ENCODE data around the gene ADAMTS3.

The ADAMTS3 gene

DNA sequence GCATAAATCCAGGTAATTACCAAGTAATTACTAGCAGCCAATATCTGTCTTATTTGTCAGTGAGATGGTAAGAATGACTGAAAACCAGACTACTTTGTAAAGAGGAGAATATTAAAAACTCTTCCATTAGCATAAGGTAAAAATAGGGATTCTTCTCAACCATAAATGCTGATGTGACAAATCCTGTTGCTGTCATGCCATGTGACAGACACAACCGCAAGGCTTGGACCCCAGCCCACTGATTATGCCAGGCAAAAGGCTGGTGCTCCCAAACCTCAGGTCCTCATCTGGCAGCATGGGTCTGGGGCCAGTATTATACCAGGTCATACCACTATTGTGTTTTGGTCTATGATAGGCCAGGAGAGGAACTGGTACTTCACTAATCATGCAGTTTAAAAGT, 181.1 kb downstream of the ADAMTS3 start:
- Mint-ChIP-seq H3K27ac (no peak overlapping the region), H3K27me3 (no peaks in the 10 kb centered on the region), H3K4me1 (no peaks in the 10 kb centered on the region), H3K4me3 (no peak overlapping the region), H3K9me3 (no peaks in the 10 kb centered on the region), H3K36me3 (no peaks in the 10 kb centered on the region)
- ATAC-seq (replicated peaks) (no peak), DNase-seq (no peak)

DNA sequence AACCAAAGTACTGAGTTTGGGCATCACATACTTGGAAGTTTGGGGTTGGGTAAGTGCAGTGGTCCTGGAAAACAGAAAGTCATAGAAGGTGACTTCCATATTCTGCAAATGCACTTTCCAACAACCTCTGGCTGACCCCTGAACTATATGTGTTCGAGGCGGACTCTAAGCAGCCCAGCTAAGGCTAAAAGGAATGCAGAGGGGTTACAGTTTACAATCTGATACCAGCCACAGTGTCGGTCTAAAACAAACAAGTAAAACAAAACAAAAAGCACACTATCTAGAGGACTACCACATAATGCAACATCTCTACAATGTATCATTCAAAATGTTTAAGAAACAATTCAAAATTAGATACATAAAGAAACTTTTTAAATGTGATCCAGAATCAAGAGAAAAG, 185.6 kb downstream of the ADAMTS3 start:
- no peak overlapping the region for H3K27ac Mint-ChIP-seq
- no peak for DNase-seq
- no peak for ATAC-seq (replicated peaks)
- no peak overlapping the region for H3K4me3 Mint-ChIP-seq
- no peaks in the 10 kb centered on the region for H3K4me1 Mint-ChIP-seq
- no peaks in the 10 kb centered on the region for H3K27me3 Mint-ChIP-seq
- H3K9me3 Mint-ChIP-seq, result no peaks in the 10 kb centered on the region
- no peaks in the 10 kb centered on the region for H3K36me3 Mint-ChIP-seq

DNA sequence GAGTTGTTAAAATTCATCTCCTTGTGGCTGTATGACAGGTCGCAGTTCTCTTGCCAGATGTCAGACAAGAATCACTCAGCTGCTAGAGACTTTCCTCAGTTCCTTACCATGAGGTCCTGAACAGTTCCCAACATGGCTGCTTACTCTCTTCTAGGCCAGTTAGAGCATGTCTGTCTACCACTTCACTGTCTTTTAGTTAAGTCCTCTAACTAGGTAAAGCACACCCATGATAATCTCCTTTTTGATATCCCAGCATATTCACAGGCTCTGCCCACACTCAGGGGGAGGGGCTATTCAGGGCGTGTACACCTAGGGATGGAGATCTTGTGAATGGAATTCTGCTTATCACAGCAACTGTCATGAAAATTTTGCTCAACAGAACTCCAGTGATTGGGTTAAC, 190.1 kb downstream of the ADAMTS3 start:
- no peak for DNase-seq
- Mint-ChIP-seq H3K27me3 (no peaks in the 10 kb centered on the region), H3K27ac (no peak overlapping the region), H3K4me1 (no peaks in the 10 kb centered on the region), H3K9me3 (no peaks in the 10 kb centered on the region), H3K36me3 (no peaks in the 10 kb centered on the region), H3K4me3 (no peak overlapping the region)
- ATAC-seq (replicated peaks), result no peak

DNA sequence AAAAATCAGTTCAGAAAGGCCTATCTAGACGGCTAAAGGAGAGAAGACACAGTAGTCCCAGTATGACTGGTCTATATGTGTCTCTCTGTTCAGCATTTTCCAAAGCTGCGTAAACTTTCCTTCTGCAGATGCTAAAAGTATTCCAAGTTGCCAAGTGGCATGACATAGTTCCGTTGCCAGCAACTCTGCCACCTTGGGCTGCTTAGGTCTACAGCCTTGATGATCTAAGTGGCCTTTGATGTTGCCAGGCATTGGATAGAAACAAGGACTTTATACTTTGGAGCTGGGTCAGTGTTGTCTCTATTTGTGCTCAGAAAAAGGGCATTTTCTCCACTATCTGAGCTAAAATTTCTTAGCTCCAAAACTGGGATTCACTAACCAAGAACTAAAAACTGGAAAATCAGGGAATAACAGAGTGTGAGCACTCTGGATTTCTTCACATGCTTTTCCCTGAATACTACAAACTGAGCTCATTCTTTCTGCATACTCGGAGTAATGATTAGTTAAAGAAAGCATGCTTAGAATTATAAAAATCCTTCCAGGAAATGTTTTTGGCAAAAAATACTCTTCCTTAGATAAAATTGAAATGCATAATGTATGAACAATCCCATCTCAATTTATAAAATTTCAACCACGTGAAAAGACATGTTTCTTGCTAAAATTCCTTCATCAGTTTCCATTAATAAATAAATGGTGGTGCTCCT, 191.4 kb downstream of the ADAMTS3 start:
- Mint-ChIP-seq H3K27ac (no peak overlapping the region), H3K4me1 (no peaks in the 10 kb centered on the region), H3K4me3 (no peak overlapping the region), H3K36me3 (no peaks in the 10 kb centered on the region), H3K27me3 (no peaks in the 10 kb centered on the region), H3K9me3 (no peaks in the 10 kb centered on the region)
- DNase-seq (no peak), ATAC-seq (replicated peaks) (no peak)

DNA sequence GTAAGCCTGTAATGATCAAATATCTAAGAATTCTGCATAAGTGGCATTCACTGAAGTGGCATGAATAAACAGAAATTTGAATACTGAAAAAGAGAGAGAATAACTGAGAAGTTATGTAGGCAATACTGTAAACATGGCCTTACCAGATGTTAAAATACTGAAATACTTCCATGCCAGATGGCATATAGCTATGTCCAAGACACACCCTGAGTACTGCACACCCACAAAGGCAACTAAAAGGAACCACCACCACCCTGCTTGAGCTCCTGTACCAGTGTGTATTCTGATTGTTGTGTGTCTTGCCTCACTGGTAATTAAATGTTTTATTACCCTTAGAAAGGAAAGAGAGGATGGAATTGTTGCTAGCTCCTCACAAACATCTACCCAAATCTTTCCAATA, 192.1 kb downstream of the ADAMTS3 start:
- Mint-ChIP-seq H3K27ac (no peak overlapping the region), H3K9me3 (no peaks in the 10 kb centered on the region), H3K4me3 (no peak overlapping the region), H3K4me1 (no peaks in the 10 kb centered on the region), H3K27me3 (no peaks in the 10 kb centered on the region), H3K36me3 (no peaks in the 10 kb centered on the region)
- no peak for DNase-seq
- ATAC-seq (replicated peaks), result no peak

DNA sequence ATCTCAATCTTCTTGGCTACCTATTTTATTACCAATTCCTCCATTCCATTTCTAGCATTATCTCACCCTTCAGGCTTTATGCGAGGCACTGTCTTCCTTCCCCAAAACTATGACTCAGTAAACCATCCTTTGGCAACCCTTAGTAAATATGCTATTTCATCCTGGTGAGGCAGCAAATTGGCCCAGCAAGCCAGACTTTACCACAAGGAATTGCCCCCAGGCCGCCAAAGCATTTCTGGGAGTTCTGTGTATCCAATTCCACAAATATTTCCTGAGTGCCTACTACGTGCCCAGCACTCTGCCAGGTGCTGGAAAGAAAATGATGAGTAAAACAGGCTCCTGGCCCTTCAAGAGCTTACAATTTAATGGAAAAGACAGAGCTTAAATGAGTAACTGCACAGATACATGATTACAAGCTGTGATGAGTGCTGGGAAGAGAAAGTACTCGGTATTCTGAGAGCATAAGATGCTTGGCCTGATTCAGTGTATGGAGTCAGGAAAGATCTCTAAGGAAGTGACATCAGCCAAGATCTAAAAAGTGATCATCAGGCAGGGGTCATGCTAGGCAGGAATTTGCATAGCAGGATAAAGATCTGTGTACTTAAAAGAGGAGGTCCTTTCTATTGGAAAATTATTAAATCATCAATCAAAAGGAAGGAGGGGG, 193.8 kb downstream of the ADAMTS3 start:
- H3K27me3 Mint-ChIP-seq, result no peaks in the 10 kb centered on the region
- no peak for DNase-seq
- H3K9me3 Mint-ChIP-seq, result no peaks in the 10 kb centered on the region
- no peaks in the 10 kb centered on the region for H3K36me3 Mint-ChIP-seq
- ATAC-seq (replicated peaks), result no peak
- no peaks in the 10 kb centered on the region for H3K4me1 Mint-ChIP-seq
- no peak overlapping the region for H3K4me3 Mint-ChIP-seq
- no peak overlapping the region for H3K27ac Mint-ChIP-seq

DNA sequence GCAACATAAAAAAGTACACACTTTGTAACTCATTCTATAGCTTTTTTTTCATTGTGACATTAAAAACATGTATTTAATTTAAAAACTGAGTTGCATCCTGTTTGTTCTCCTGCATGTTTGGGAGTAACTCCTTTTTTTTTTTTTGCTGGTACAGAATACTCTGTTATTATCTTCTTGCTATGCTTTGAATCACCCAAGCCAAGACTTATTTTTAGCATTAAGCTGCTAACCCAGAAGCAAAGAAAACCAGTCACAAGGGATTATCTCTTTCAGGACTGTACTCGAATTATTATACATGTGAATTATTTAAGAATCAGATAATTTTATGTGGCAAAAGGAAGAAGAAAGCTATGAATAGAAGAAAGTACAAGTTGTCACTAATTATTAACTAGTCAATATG, 194.9 kb downstream of the ADAMTS3 start:
- no peaks in the 10 kb centered on the region for H3K36me3 Mint-ChIP-seq
- H3K9me3 Mint-ChIP-seq, result no peaks in the 10 kb centered on the region
- H3K27me3 Mint-ChIP-seq, result no peaks in the 10 kb centered on the region
- no peak for ATAC-seq (replicated peaks)
- no peak overlapping the region for H3K4me3 Mint-ChIP-seq
- H3K4me1 Mint-ChIP-seq, result no peaks in the 10 kb centered on the region
- no peak overlapping the region for H3K27ac Mint-ChIP-seq
- no peak for DNase-seq

DNA sequence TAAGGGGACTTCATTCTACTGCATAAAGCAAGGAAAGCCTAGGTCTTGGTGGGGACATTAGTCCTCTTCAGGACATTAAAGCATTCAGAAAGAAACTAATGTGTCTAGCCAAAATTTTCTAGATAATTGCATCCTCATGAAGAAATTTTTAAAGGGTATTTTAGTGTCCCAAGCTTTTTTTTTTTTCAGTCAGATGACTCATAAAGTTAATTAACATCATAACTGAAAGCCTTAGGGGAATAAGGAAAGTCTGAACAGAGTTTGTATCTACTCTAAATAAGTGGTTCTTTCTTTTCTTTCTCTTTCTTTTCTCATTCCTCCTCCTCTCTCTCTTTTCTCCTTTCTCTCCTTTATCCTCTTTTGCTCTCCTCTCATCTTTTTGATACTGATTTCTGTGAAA, 202.4 kb downstream of the ADAMTS3 start:
- Mint-ChIP-seq H3K9me3 (no peaks in the 10 kb centered on the region), H3K27me3 (no peaks in the 10 kb centered on the region)

DNA sequence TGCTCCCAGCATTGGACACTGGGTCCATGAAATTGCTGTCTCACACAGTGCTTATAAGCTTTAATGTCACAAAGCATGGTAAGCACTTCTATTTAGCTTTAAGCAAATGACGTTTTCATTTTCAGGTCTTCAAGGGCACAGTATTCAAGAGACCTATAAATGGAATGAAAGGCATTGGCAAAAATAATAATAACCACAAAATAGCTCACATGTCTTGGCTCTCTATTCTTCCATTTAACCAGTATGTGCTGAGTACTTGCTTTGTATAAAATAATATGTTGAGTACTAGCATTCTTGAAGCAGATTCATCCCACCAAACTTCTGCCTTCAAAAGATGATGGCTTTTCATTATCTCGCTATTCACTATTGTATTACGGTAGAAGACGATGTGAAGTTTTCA, 203.0 kb downstream of the ADAMTS3 start:
- Mint-ChIP-seq H3K27ac (no peak overlapping the region), H3K4me1 (no peaks in the 10 kb centered on the region), H3K4me3 (no peak overlapping the region), H3K27me3 (no peaks in the 10 kb centered on the region), H3K9me3 (no peaks in the 10 kb centered on the region), H3K36me3 (no peaks in the 10 kb centered on the region)
- DNase-seq, result no peak
- no peak for ATAC-seq (replicated peaks)

More for the DNA sequence above, 202.4 kb downstream of the ADAMTS3 start:
- ATAC-seq (replicated peaks) (no peak), DNase-seq (no peak)
- Mint-ChIP-seq H3K36me3 (no peaks in the 10 kb centered on the region), H3K4me1 (no peaks in the 10 kb centered on the region), H3K27ac (no peak overlapping the region), H3K4me3 (no peak overlapping the region)

DNA sequence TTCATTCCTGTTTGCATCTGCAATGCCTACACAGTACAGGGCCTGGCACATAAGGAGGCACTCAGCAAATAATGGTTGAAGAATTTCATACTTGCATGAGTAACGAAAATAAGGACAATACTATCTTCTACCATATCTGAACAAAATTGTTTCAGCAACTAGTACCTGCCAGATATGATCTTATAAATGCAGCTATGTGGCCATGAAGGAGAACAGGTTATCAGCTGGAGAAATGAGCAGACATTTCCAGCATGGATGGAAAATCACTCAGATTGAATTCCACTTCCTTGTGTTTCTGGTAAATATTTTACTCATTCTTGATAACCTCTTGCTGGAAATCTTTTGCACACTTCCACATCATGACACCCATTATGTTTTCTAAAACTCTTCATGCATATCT, 204.0 kb downstream of the ADAMTS3 start:
- Mint-ChIP-seq H3K4me1 (no peaks in the 10 kb centered on the region), H3K4me3 (no peak overlapping the region), H3K27ac (no peak overlapping the region), H3K9me3 (no peaks in the 10 kb centered on the region), H3K36me3 (no peaks in the 10 kb centered on the region), H3K27me3 (no peaks in the 10 kb centered on the region)
- DNase-seq (no peak), ATAC-seq (replicated peaks) (no peak)

DNA sequence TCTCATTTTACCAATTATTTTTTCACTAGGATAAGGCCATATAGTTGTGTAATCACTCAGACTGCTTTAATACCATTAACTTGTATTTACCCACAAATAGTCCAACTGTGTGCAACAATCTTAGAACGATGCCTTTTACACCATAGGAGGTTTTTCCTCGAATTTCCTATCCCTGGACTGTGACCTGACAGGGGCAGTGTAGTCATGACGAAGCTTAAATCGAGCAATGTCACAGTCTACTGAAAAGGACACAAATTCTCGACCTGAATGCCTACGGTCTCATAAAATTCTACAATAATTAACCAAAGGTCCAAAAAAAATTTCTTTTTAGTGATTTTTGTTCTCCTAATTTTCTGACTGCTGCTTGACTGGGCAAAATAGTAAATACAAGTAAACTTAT, 208.9 kb downstream of the ADAMTS3 start:
- Mint-ChIP-seq H3K36me3 (no peaks in the 10 kb centered on the region), H3K4me1 (no peaks in the 10 kb centered on the region), H3K9me3 (peaks cover 0 to 1% of the 10 kb centered on the region in 2 donors), H3K4me3 (no peak overlapping the region), H3K27ac (no peak overlapping the region), H3K27me3 (no peaks in the 10 kb centered on the region)
- ATAC-seq (replicated peaks) (no peak), DNase-seq (no peak)

DNA sequence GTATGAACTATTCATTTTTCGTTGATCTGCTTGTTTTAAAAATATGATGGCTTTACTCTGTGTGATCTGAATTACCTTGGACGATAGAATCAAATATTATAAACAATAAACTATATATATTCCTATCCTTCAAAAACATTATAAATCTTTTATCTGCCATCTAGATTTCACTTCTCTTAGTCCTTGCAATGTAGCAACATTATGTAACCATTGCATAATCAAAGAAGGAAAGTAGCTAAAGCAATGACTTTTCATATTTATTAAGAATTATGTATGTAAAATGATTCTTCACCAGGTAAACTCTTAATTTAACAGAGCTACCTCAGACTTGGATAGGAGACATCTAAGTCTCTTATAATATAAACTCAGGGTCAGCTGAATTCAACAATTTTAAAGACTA, 210.5 kb downstream of the ADAMTS3 start:
- ATAC-seq (replicated peaks) (no peak), DNase-seq (no peak)

DNA sequence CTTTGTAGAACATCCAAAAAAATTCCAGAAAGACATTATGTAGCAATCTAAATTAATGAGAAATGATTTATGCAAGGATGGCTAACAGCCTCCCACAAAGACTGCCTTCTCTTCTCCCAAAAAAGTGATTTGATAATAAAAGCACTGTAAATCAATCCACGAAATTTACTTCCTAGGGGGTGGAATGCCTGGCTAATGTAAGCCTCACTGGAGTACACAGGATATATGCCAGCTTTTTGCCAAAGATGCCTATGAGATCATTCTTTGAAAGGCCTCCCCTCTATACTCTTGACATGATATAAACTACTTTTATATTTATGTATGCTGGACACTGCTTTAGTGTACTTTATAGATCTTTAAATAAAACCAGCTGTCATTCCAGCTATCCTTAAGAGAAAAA, 211.1 kb downstream of the ADAMTS3 start:
- H3K4me3 Mint-ChIP-seq, result no peak overlapping the region
- no peaks in the 10 kb centered on the region for H3K36me3 Mint-ChIP-seq
- no peaks in the 10 kb centered on the region for H3K27me3 Mint-ChIP-seq
- H3K9me3 Mint-ChIP-seq, result peaks cover 0 to 1% of the 10 kb centered on the region in 2 donors
- no peak for ATAC-seq (replicated peaks)
- no peaks in the 10 kb centered on the region for H3K4me1 Mint-ChIP-seq
- no peak for DNase-seq
- H3K27ac Mint-ChIP-seq, result no peak overlapping the region

More for the DNA sequence above, 210.5 kb downstream of the ADAMTS3 start:
- Mint-ChIP-seq H3K9me3 (peaks cover 0 to 1% of the 10 kb centered on the region in 2 donors), H3K36me3 (no peaks in the 10 kb centered on the region), H3K4me1 (no peaks in the 10 kb centered on the region), H3K27ac (no peak overlapping the region), H3K4me3 (no peak overlapping the region), H3K27me3 (no peaks in the 10 kb centered on the region)

DNA sequence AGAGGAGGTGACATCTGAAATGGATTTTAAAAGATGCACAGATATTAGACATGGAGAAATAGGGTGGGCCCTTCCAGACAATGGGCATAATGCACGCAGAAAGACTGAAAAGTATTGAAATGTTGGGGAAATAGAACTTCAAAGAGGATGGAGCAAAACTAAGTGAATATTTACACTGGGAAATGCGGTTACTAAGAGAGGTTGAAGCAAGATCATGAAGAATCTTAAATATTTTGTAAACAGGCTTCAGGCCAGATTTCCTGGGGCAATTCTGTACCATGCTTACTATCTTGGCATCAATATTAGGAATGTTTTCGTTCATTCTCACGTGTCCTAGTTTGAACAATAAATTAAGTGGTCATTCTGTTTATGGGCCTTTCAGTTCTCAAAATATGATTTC, 216.3 kb downstream of the ADAMTS3 start:
- no peaks in the 10 kb centered on the region for H3K27me3 Mint-ChIP-seq
- H3K27ac Mint-ChIP-seq, result no peak overlapping the region
- no peaks in the 10 kb centered on the region for H3K36me3 Mint-ChIP-seq
- no peak for ATAC-seq (replicated peaks)
- DNase-seq, result no peak
- H3K9me3 Mint-ChIP-seq, result no peaks in the 10 kb centered on the region
- H3K4me1 Mint-ChIP-seq, result no peaks in the 10 kb centered on the region
- no peak overlapping the region for H3K4me3 Mint-ChIP-seq

DNA sequence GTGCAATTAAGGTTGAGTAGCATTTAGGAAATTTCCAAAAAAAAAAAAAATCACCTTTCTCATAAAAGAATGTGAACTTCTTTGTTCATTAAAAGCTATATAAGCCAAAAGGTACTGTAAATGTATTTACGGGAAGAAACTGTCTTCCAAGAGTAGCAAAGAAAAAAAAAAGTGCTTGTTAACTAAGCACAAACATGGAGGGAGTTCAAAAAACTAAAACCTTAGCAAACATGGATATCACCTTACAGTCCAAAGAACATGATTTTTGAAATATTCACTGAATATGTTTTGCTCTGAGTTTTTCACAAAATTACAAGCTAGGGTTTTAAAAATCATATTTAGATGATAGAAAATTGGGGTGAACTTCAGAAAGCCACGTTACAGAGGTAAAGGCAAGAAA, 217.5 kb downstream of the ADAMTS3 start:
- Mint-ChIP-seq H3K27ac (no peak overlapping the region), H3K9me3 (no peaks in the 10 kb centered on the region), H3K36me3 (no peaks in the 10 kb centered on the region), H3K4me3 (no peak overlapping the region), H3K27me3 (no peaks in the 10 kb centered on the region), H3K4me1 (no peaks in the 10 kb centered on the region)
- ATAC-seq (replicated peaks), result no peak
- DNase-seq, result no peak
